ENCODE results near the gene CLPSL2.

DNA sequence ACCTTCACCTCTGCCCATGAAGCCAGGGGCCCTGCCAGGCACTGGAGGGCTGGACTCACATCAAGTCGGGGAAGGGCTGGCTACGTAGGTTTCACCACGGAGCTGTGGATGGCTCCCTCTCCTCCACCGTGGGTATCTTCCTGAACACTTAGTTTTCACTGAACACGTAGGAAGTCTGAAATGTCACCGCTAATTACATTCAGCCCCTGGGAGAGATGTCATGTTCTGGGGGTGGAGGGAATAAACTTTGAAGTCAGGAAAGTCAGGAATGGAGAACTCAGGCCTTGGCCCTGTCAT, 35.2 kb downstream of the CLPSL2 start:
- TF ChIP-seq POLR2A (IDR thresholded peaks at IDR 0.05) = no peak
- TF ChIP-seq, protein P1, sequence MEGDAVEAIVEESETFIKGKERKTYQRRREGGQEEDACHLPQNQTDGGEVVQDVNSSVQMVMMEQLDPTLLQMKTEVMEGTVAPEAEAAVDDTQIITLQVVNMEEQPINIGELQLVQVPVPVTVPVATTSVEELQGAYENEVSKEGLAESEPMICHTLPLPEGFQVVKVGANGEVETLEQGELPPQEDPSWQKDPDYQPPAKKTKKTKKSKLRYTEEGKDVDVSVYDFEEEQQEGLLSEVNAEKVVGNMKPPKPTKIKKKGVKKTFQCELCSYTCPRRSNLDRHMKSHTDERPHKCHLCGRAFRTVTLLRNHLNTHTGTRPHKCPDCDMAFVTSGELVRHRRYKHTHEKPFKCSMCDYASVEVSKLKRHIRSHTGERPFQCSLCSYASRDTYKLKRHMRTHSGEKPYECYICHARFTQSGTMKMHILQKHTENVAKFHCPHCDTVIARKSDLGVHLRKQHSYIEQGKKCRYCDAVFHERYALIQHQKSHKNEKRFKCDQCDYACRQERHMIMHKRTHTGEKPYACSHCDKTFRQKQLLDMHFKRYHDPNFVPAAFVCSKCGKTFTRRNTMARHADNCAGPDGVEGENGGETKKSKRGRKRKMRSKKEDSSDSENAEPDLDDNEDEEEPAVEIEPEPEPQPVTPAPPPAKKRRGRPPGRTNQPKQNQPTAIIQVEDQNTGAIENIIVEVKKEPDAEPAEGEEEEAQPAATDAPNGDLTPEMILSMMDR (IDR thresholded peaks at IDR 0.05) = no peak

Measured in heart left ventricle (tissue), 13 donors.